ENCODE data around the gene AKT1S1.

AKT1S1 gene

DNA sequence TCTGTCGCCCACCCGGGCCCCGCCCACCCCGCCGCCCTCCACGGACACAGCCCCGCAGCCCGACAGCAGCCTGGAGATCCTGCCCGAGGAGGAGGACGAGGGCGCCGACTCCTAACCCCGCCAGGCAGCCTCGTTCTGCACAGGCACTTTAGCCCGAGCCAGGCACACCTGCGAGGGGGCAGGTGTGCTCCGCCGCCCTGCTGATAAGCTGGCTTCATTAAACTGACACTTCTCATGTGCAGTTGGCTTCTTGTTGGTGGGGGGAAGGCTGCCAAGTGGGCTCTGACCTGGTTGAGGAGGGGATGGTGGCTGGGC is 11.3 kb upstream of the AKT1S1 start:
- Histone ChIP-seq H3K9me3 (ENCODE audit: control insufficient read depth, insufficient read depth, low read depth, low read length) (no peaks in the 10 kb centered on the region), H3K4me3 (ENCODE audit: low read depth, low read length) (no peak overlapping the region), H3K4me1 (ENCODE audit: control insufficient read depth, insufficient read depth, low read length) (no peaks in the 10 kb centered on the region), H3K27ac (ENCODE audit: extremely low read depth, low read depth, low read length) (no peak overlapping the region), H3K36me3 (ENCODE audit: control insufficient read depth in 2 of 2, insufficient read depth in 1 of 2, low read length in 2 of 2) (peaks cover 10 to 16% of the 10 kb centered on the region in 2 experiments; a peak in 2 of 3 replicates)
- CTCF ChIA-PET: no interaction called here
- POLR2A ChIA-PET: interaction anchor here (0.6 to 1.0 kb wide), 2 partner anchors 9 to 301 kb away, joined by 3 to 7 read pairs; no protein-coding TSS in a partner anchor
- no peak for TF ChIP-seq ZNF10 (tag by site-specific recombination; IDR thresholded peaks at IDR 0.05)
- TF ChIP-seq YY1 (tag by site-specific recombination; IDR thresholded peaks at IDR 0.05): no peak
- no peak for TF ChIP-seq KLF16 (tag by site-specific recombination; IDR thresholded peaks at IDR 0.05)
- TF ChIP-seq, protein P1, sequence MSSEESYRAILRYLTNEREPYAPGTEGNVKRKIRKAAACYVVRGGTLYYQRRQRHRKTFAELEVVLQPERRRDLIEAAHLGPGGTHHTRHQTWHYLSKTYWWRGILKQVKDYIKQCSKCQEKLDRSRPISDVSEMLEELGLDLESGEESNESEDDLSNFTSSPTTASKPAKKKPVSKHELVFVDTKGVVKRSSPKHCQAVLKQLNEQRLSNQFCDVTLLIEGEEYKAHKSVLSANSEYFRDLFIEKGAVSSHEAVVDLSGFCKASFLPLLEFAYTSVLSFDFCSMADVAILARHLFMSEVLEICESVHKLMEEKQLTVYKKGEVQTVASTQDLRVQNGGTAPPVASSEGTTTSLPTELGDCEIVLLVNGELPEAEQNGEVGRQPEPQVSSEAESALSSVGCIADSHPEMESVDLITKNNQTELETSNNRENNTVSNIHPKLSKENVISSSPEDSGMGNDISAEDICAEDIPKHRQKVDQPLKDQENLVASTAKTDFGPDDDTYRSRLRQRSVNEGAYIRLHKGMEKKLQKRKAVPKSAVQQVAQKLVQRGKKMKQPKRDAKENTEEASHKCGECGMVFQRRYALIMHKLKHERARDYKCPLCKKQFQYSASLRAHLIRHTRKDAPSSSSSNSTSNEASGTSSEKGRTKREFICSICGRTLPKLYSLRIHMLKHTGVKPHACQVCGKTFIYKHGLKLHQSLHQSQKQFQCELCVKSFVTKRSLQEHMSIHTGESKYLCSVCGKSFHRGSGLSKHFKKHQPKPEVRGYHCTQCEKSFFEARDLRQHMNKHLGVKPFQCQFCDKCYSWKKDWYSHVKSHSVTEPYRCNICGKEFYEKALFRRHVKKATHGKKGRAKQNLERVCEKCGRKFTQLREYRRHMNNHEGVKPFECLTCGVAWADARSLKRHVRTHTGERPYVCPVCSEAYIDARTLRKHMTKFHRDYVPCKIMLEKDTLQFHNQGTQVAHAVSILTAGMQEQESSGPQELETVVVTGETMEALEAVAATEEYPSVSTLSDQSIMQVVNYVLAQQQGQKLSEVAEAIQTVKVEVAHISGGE (tag by site-specific recombination; conservative IDR thresholded peaks at IDR 0.05; ENCODE audit: low read depth): no peak
- TF ChIP-seq ZSCAN30 (tag by site-specific recombination; IDR thresholded peaks at IDR 0.05): no peak
- TF ChIP-seq ZFP41 (tag by site-specific recombination; IDR thresholded peaks at IDR 0.05; ENCODE audit: borderline replicate concordance): no peak
- no peak for TF ChIP-seq ZNF837 (tag by site-specific recombination; IDR thresholded peaks at IDR 0.05)
- TF ChIP-seq, protein P2, sequence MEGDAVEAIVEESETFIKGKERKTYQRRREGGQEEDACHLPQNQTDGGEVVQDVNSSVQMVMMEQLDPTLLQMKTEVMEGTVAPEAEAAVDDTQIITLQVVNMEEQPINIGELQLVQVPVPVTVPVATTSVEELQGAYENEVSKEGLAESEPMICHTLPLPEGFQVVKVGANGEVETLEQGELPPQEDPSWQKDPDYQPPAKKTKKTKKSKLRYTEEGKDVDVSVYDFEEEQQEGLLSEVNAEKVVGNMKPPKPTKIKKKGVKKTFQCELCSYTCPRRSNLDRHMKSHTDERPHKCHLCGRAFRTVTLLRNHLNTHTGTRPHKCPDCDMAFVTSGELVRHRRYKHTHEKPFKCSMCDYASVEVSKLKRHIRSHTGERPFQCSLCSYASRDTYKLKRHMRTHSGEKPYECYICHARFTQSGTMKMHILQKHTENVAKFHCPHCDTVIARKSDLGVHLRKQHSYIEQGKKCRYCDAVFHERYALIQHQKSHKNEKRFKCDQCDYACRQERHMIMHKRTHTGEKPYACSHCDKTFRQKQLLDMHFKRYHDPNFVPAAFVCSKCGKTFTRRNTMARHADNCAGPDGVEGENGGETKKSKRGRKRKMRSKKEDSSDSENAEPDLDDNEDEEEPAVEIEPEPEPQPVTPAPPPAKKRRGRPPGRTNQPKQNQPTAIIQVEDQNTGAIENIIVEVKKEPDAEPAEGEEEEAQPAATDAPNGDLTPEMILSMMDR (tag by site-specific recombination; IDR thresholded peaks at IDR 0.05): no peak
- TF ChIP-seq, protein P3, sequence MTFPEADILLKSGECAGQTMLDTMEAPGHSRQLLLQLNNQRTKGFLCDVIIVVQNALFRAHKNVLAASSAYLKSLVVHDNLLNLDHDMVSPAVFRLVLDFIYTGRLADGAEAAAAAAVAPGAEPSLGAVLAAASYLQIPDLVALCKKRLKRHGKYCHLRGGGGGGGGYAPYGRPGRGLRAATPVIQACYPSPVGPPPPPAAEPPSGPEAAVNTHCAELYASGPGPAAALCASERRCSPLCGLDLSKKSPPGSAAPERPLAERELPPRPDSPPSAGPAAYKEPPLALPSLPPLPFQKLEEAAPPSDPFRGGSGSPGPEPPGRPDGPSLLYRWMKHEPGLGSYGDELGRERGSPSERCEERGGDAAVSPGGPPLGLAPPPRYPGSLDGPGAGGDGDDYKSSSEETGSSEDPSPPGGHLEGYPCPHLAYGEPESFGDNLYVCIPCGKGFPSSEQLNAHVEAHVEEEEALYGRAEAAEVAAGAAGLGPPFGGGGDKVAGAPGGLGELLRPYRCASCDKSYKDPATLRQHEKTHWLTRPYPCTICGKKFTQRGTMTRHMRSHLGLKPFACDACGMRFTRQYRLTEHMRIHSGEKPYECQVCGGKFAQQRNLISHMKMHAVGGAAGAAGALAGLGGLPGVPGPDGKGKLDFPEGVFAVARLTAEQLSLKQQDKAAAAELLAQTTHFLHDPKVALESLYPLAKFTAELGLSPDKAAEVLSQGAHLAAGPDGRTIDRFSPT (tag by site-specific recombination; IDR thresholded peaks at IDR 0.05): no peak
- TF ChIP-seq ZNF670 (tag by site-specific recombination; IDR thresholded peaks at IDR 0.05; ENCODE audit: low read depth): no peak
- TF ChIP-seq ZNF747 (tag by site-specific recombination; IDR thresholded peaks at IDR 0.05): no peak
- TF ChIP-seq, protein P4, sequence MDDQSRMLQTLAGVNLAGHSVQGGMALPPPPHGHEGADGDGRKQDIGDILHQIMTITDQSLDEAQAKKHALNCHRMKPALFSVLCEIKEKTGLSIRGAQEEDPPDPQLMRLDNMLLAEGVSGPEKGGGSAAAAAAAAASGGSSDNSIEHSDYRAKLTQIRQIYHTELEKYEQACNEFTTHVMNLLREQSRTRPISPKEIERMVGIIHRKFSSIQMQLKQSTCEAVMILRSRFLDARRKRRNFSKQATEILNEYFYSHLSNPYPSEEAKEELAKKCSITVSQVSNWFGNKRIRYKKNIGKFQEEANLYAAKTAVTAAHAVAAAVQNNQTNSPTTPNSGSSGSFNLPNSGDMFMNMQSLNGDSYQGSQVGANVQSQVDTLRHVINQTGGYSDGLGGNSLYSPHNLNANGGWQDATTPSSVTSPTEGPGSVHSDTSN (CRISPR knock-in tag; IDR thresholded peaks at IDR 0.05): no peak
- TF ChIP-seq ZNF791 (tag by site-specific recombination; IDR thresholded peaks at IDR 0.05): no peak
- no peak for TF ChIP-seq KLF9 (tag by site-specific recombination; IDR thresholded peaks at IDR 0.05; ENCODE audit: low read depth)
- TF ChIP-seq, protein P5, sequence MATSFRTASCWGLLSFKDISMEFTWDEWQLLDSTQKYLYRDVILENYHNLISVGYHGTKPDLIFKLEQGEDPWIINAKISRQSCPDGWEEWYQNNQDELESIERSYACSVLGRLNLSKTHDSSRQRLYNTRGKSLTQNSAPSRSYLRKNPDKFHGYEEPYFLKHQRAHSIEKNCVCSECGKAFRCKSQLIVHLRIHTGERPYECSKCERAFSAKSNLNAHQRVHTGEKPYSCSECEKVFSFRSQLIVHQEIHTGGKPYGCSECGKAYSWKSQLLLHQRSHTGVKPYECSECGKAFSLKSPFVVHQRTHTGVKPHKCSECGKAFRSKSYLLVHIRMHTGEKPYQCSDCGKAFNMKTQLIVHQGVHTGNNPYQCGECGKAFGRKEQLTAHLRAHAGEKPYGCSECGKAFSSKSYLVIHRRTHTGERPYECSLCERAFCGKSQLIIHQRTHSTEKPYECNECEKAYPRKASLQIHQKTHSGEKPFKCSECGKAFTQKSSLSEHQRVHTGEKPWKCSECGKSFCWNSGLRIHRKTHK (tag by site-specific recombination; IDR thresholded peaks at IDR 0.05): no peak
- TF ChIP-seq ZNF629 (tag by site-specific recombination; IDR thresholded peaks at IDR 0.05): no peak
- TF ChIP-seq ZNF48 (tag by site-specific recombination; IDR thresholded peaks at IDR 0.05): no peak
